K562 (cell line): ENCODE data around the gene TNK2. TPM values are rescaled to one million over a fixed set of nuclear protein-coding genes. Genes with fewer than 3 reads are reported as not detected.
A peak's percentile ranks its signal among the peaks of the same experiment; 100 is the strongest.

Experiments used
- CBX1 ChIP-seq: sonication (generic); IDR thresholded peaks from 2 replicates; pipeline ENCODE4 v1.6.1; 2016; ENCODE audit warnings: antibody characterized with exemption, low read depth, mild to moderate bottlenecking
- CBX3 ChIP-seq, 2 experiments: IDR thresholded peaks; 1 replicate in 1 of 2; 2 replicates in 1 of 2; pipeline ENCODE4 v1.6.1; 2012; ENCODE audit warnings: inconsistent platforms in 2 of 2, low read length in 2 of 2, borderline replicate concordance in 1 of 2, control low read depth in 1 of 2
- CREB1 ChIP-seq, 2 experiments: sonication (generic) in 1 of 2; formaldehyde crosslinking in 1 of 2; IDR thresholded peaks; 2 replicates each; pipeline versions ENCODE4 v1.6.1 to v1.8.0; 2012 to 2022; ENCODE audit warnings: inconsistent platforms in 1 of 2, mild to moderate bottlenecking in 1 of 2, missing genetic modification reagents in 1 of 2, moderate library complexity in 1 of 2
- CTCF ChIP-seq, 3 experiments: IDR thresholded peaks in 2 of 3; conservative IDR thresholded peaks in 1 of 3; 2 replicates each; pipeline ENCODE4 v1.5.1; 2011 to 2012; ENCODE audit warnings: low read length in 3 of 3, mild to moderate bottlenecking in 3 of 3, control low read depth in 2 of 3, improper control_type of control experiment in 1 of 3, inconsistent platforms in 1 of 3, low read depth in 1 of 3, mixed read lengths in 1 of 3, moderate library complexity in 1 of 3; ENCODE audit not compliant: insufficient read depth in 2 of 3
- E2F1 ChIP-seq: sonication (generic); formaldehyde crosslinking; IDR thresholded peaks from 2 replicates; pipeline ENCODE4 v1.8.1; 2023; ENCODE audit warnings: mild to moderate bottlenecking, missing genetic modification reagents, moderate library complexity
- E2F8 ChIP-seq: fragments of 450-650 bp; IDR thresholded peaks from 2 replicates; pipeline ENCODE4 v1.7.1; 2018; ENCODE audit warnings: mild to moderate bottlenecking, low read depth; ENCODE audit not compliant: partially characterized antibody
- EP300 ChIP-seq: IDR thresholded peaks from 2 replicates; pipeline ENCODE4 v1.6.1; 2012; ENCODE audit warnings: low read length, improper control_type of control experiment
- HDGF ChIP-seq: fragments of 450-650 bp; IDR thresholded peaks from 2 replicates; pipeline ENCODE4 v1.6.1; 2016
- HNRNPUL1 ChIP-seq: fragments of 200-400 bp; formaldehyde crosslinking; IDR thresholded peaks from 2 replicates; pipeline ENCODE4 v1.6.1; 2017; ENCODE audit warnings: low read length
- LCOR ChIP-seq: sonication (generic); formaldehyde crosslinking; IDR thresholded peaks from 2 replicates; pipeline ENCODE4 v1.8.0; 2022; ENCODE audit warnings: mild to moderate bottlenecking, missing genetic modification reagents
- NBN ChIP-seq: fragments of 450-650 bp; IDR thresholded peaks from 2 replicates; pipeline ENCODE4 v1.6.1; 2016; ENCODE audit warnings: low read depth, mild to moderate bottlenecking
- RBM14 ChIP-seq: fragments of 200-400 bp; formaldehyde crosslinking; IDR thresholded peaks from 2 replicates; pipeline ENCODE4 v1.6.1; 2018; ENCODE audit warnings: low read depth, mild to moderate bottlenecking, low read length, moderate library complexity, borderline replicate concordance; ENCODE audit not compliant: insufficient read depth
- RBM39 ChIP-seq: fragments of 200-400 bp; formaldehyde crosslinking; optimal IDR thresholded peaks from 2 replicates; pipeline ENCODE3; 2018; ENCODE audit warnings: low read depth, low read length
- RNF2 ChIP-seq: sonication (generic); IDR thresholded peaks from 2 replicates; pipeline ENCODE4 v1.6.1; 2016
- SP1 ChIP-seq: sonication (generic); formaldehyde crosslinking; IDR thresholded peaks from 2 replicates; pipeline ENCODE4 v1.8.1; 2022; ENCODE audit warnings: mild to moderate bottlenecking, missing genetic modification reagents
- ZC3H11A ChIP-seq: IDR thresholded peaks from 2 replicates; pipeline ENCODE4 v1.6.1; 2012; ENCODE audit warnings: low read depth, low read length, improper control_type of control experiment
- ZNF592 ChIP-seq: fragments of 450-650 bp; IDR thresholded peaks from 2 replicates; pipeline ENCODE4 v1.6.1; 2017; ENCODE audit warnings: antibody characterized with exemption, mild to moderate bottlenecking
- polyA plus RNA-seq, 8 experiments: library from polyadenylated mRNA; depleted of rRNA in 4 of 8; stranded (reverse) in 5 of 8; unstranded in 3 of 8; fragments of >200 nt; fragmentation: Nextera tagmentation in 2 of 8; fragmentation: Illumina TruSeq in 1 of 8; extraction: Ambion mirVana in 2 of 8; extraction: Trizol in 1 of 8; gene quantifications; 2 replicates each; pipeline versions ENCODE4 v1.2.1 to v1.2.3, GENCODE V29; 2011 to 2014; ENCODE audit warnings: inconsistent platforms in 1 of 8, missing spikeins in 1 of 8
- total RNA-seq, 7 experiments: library from RNA; depleted of rRNA in 6 of 7; stranded (reverse); fragments of >200 nt in 6 of 7; fragmentation: Illumina TruSeq in 2 of 7; extraction: Trizol in 2 of 7; gene quantifications; 2 replicates each; pipeline versions ENCODE4 v1.2.1 to v1.2.3, GENCODE V29; 2011 to 2021; ENCODE audit warnings: low replicate concordance in 1 of 7

The TNK2 gene
- total and polyA plus RNA-seq, 9 of the 15 experiments (the other 6 are each of a cell fraction or from before 2014, with no cell fraction given): 0.03 to 33.8 (median 6.5) TPM

GRCh38 chr3:195850857-195851543 is 57.4 kb downstream of the TNK2 start (continued):
- TF ChIP-seq E2F1 (CRISPR knock-in tag) (peak; percentile 72; the same call in 1 of the 2 replicates), HDGF (0 out of 2 replicates have a peak, but pooled peaks have one; percentile 46), RBM14 (no peak), RBM39 (peak; percentile 59), E2F8 (peak; percentile 51), CTCF (IDR thresholded peaks at IDR 0.05 in 2 of 3, conservative IDR thresholded peaks at IDR 0.05 in 1 of 3; ENCODE audit: insufficient read depth in 2 of 3, low read depth in 1 of 3, low read length in 3 of 3) (peak; percentile 100), CBX1 (0 out of 2 replicates have a peak, but pooled peaks have one; percentile 54), ZNF592 (peak; percentile 80; the same call in 1 of the 2 replicates), ZC3H11A (peak; percentile 89; the same call in 1 of the 2 replicates), CBX3 (IDR thresholded peaks at IDR 0.05; ENCODE audit: borderline replicate concordance in 1 of 2, low read length in 2 of 2) (peak in 1 of 2 experiments; percentile 80; a peak in 1 of 3 replicates), SP1 (CRISPR knock-in tag) (peak; percentile 94), LCOR (CRISPR knock-in tag) (peak; percentile 54; the same call in 1 of the 2 replicates), NBN (peak; percentile 61), RNF2 (0 out of 2 replicates have a peak, but pooled peaks have one; percentile 13), HNRNPUL1 (no peak), CREB1 (IDR thresholded peaks at IDR 0.05) (peak; percentile 33; the same call in 1 of the 2 replicates), CREB1 (CRISPR knock-in tag; IDR thresholded peaks at IDR 0.05) (peak; percentile 56; the same call in 1 of the 2 replicates), EP300 (peak; percentile 48)
